ENCODE data around the gene PLP2.
"Not testable (repeated sequence)": the region's sequence is repeated elsewhere in the genome, so short reads cannot be mapped to it uniquely, and the experiment has no call there.

PLP2 gene

GRCh38 chrX:49171752-49172279 lies at the start of gene PLP2:
PLP2 (plus strand) TSS chrX:49171898; CDS start chrX:49172001, 103 bp downstream.
- DNase-seq, result no peak

DNA sequence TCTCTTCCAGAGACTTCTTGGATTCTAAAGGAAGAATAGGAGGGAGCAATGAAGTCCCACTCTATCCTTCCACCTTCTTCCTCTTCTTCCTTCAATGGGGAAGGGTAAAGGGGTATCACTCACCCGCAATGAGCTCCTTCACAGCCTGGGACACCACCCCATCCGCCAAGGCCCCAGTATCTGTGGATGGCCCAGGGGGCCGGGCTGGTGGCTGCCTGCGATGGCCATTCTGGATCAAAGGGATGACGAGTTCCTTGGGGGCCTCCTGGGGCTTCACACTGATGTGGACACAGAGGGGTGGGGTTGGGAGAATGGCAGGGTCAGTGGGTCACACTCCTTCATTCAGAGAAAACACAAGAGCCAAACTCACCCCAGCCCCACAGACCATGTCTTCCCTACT lies 49.2 kb upstream of the PLP2 start:
- no peak for DNase-seq

DNA sequence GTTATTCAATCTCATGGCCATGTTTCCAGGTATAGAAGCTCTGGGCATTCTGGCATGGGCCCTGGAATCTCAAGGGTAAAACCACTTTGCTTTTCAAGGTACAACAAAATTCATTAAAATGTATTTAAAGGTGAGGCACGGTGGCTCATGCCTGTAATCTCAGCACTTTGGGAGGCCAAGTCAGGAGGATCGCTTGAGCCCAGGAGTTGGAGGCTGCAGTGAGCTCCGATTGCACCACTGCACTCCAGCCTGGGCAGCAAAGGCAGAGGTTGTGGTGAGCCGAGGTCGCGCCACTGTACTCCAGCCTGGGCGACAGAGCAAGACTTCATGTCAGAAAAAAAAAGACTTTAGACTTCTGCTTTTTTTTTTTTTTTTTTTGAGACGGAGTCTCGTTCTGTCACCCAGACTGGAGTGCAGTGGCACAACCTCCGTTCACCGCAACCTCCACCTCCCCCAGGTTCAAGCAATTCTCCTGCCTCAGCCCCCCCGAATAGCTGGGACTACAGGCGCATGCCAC lies 43.9 kb upstream of the PLP2 start:
- DNase-seq, result not testable (repeated sequence)

DNA sequence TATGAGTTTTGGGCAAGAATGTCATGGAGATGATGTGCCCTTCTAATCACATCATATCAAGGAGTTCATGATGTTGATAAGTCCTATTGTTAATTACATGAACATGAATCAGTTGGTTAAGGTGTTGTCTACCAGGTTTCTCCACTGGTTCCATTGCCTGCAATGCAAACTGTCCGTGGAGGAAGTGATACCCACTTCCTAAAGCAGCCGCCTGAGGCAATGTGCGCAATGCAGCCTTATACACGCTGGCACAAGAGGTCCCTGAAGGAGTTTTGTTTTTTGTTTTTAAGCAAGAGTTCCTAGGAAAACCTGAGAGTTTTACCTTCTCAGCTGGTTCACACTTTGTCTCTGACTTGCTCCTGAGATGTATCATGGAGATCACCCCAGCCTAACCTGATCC lies 42.3 kb upstream of the PLP2 start:
- DNase-seq, result no peak

DNA sequence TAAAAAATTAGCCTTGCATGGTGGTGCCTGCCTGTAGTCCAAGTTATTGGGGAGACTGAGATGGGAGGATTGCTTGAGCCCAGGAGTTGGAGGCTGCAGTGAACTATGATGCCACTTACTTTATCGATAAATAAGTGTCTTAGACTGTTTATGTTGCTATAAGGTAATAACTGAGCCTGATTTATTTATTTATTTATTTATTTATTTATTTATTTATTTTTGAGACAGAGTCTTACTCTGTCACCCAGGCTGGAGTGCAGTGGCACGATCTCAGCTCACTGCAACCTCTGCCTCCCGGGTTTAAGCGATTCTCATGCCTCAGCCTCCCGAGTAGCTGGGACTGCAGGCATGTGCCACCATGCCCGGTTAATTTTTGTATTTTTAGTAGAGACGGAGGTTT lies 39.4 kb upstream of the PLP2 start:
- DNase-seq, result not testable (repeated sequence)

DNA sequence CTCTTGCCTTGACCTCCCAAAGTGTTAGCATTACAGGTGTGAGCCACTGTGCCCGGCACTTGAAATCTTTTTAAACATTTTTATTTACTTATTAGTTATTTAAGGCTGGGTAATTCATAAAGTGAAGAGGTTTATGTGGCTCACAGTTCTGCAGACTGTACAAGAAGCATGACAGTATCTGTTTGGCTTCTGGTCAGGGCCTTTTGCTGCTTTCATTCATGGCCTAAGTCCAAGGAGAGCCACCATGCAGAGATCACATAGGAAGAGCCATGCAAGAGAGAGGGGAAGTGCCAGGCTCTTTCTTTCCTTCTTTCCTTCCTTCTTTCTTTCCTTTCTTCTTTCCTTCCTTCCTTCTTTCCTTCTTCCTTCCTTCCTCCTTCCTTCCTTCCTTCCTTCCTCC lies 37.9 kb upstream of the PLP2 start:
- DNase-seq, result no peak

DNA sequence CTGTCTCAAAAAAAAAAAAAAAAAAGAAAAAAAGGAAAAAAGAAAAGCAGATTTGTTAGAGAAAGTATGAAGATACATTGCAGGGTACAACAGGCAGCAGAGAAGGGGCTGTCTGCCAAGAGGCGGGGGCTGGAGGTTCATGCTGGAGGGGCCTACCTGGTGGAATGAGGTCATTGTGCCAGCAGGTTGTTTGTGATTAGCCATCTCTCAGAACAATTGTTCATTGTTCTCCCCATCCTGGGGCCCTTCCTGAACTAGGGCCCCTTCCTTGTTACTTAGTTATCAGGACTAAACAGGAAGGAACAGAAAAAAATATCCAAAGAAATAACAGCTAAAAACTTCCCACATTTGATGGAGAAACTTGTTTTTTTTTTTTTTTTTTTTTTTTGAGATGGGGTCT lies 34.2 kb upstream of the PLP2 start:
- no peak for DNase-seq

DNA sequence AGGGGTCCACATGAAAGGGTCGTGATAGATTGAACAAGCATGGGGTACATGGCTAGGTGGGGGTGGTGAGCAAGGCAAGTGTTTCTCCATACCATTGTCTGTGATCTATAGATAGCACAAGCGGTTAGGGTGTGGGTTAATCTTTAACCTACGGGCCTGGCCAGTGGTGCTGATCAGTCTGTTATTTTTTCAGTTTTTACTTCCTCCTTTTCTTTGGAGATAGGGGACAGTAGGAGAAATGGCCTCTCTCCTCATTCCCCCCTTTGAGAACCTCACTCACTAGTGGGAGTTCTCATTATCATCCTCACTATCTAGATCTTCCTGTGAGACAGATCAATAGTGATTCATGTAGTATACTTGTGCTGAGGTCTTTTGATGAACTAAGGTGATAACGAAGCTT lies 32.0 kb upstream of the PLP2 start:
- DNase-seq, result no peak

DNA sequence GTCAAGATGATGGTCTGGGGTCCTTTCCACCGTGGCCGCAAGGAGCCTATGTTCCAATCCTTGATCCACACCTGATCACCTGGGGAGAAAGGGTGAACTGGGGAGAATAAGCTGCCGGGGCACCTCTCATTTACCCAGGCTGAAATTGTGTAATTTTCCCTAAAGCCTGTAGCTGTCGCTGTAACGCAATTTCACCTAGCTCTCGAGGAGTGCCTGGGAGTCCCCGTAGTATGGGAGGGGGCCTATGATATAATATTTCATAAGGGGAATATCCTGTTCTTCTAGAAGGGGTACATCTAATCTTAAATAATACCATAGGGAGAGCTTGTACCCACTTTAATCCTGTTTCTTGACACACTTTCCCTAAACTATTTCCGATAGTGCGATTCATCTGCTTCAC lies 29.4 kb upstream of the PLP2 start:
- DNase-seq, result not testable (repeated sequence)

GRCh38 chrX:49143154-49143553 lies 28.5 kb upstream of the PLP2 start:
- not testable (repeated sequence) for DNase-seq

DNA sequence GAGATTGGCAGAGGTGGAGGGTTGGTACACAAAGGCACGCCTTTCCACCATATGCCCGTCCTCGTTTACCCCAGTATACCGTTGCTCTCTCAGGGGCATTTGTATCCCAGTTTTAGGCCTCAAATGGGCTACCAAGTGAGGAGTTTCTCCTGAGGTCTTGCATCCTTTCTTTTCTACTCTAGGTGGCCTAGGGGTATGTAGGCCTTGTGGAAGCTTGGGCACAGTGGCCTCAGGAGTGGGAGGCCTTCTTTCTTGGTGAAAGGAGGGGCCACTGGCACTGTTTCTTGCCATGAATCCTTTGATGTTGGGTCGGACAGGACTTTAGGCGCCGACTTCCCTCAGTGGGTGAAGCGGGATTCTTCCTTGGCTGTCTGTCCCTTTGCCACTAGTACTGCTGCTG lies 24.4 kb upstream of the PLP2 start:
- no peak for DNase-seq

- no peak for DNase-seq
Observed at GRCh38 chrX:49147936-49148335, 23.8 kb upstream of the PLP2 start.

DNA sequence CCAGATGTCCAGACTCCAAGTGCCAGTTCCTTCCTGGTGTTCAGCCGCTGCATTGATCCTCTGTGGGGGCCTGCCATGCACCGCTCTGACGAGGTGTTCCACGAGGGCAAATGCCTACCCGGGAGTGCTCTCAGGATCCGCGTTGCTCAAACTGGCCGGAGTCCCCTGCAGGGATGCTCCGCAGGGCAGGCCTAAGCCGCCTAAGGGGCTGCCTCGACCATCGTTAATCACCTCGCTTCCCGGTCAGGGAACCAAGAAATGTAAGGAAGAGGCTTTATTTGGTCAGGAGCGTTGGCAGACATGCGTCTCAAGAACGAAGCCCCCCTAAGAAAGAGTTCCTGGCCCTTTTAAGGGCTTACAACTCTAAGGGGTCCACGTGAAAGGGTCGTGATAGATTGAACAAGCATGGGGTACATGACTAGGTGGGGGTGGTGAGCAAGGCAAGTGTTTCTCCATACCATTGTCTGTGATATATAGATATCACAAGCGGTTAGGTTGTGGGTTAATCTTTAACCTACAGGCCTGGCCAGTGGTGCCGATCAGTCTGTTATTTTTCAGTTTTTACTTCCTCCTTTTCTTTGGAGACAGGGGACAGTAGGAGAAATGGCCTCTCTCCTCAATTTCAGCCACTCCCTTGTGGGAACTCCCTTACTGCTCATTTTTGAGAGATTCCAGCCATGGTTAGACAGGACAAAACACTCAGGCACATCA lies 23.2 kb upstream of the PLP2 start:
- DNase-seq, result not testable (repeated sequence)

GRCh38 chrX:49149291-49149690 lies 22.4 kb upstream of the PLP2 start:
- DNase-seq, result not testable (repeated sequence)

DNA sequence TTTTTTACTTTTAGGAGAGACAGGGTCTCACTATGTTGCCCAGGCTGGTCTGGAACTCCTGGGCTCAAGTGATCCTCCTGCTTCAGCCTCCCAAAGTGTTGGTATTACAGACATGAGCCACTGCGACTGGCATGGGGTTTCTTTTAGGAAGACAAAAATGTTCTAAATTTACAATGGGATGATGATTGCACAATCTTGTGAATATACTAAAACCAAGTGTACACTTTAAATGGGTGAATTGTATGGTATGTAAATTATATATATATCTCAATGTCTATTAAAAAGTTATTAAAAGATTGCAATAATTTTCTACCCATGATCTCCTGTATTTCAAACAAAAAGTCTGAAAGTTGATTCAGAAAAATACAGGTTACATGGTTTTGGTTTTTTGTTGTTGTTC lies 18.2 kb upstream of the PLP2 start:
- no peak for DNase-seq

GRCh38 chrX:49155243-49155899 lies 16.3 kb upstream of the PLP2 start:
- peak; percentile 39 for DNase-seq

- peak; percentile 67 for DNase-seq
Observed at GRCh38 chrX:49155900-49156837, 15.5 kb upstream of the PLP2 start.

DNA sequence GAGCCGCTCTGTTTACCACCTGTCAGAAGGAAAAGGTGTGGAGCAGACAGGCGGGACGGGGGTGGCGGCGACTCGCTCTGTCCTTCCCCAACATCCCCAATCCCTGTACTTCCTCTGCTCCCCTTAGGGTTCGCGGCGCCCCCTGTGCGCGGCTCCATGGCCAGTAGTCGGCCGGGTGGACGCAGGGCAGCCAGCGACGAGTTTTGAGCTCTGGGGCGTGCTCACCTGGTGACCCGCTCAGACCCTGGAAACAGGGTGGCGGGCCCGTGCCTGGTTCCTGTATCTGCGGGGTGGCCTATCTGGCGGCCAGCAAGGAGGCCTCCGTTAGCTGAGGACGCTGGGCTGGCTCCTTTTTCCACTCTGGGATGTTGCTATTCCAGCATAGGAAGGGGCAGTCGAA lies 14.5 kb upstream of the PLP2 start:
- DNase-seq, result no peak

- no peak for DNase-seq
Observed at GRCh38 chrX:49160908-49161307, 10.8 kb upstream of the PLP2 start.

GRCh38 chrX:49161632-49162031 lies 10.1 kb upstream of the PLP2 start:
- no peak for DNase-seq

GRCh38 chrX:49162620-49163019 lies 9.1 kb upstream of the PLP2 start, which contains the start of gene MAGIX:
MAGIX (plus strand) TSS chrX:49162758; CDS start chrX:49162890, 132 bp downstream.
- no peak for DNase-seq

- peak; percentile 62 for DNase-seq
Observed at GRCh38 chrX:49163555-49164419, 7.9 kb upstream of the PLP2 start.
